Stomach smooth muscle (tissue), 2 donors: Measurements from ENCODE around the gene ZFAND3.

Experiments
- H3K27ac ChIP-seq: one replicate; pipeline ENCODE4 v1.7.0; 2013; ENCODE audit warnings: mild to moderate bottlenecking, low read length, inconsistent platforms
- H3K27me3 ChIP-seq, 2 donors: one replicate each; pipeline ENCODE4 v1.7.0; 2013; ENCODE audit warnings: low read length in 2 of 2; ENCODE audit not compliant: insufficient read depth in 2 of 2, control insufficient read depth in 1 of 2
- H3K36me3 ChIP-seq, 2 donors: one replicate each; pipeline ENCODE4 v1.7.0; 2013; ENCODE audit warnings: low read length in 2 of 2; ENCODE audit not compliant: control insufficient read depth in 2 of 2, insufficient read depth in 2 of 2
- H3K4me1 ChIP-seq: one replicate; pipeline ENCODE4 v1.7.0; 2013; ENCODE audit warnings: low read length; ENCODE audit not compliant: control insufficient read depth, insufficient read depth
- H3K4me3 ChIP-seq, 2 donors: one replicate each; pipeline ENCODE4 v1.7.0; 2013; ENCODE audit warnings: low read length in 2 of 2
- H3K9ac ChIP-seq, 2 donors: one replicate each; pipeline ENCODE4 v1.7.0; 2013; ENCODE audit warnings: low read length in 2 of 2, mild to moderate bottlenecking in 1 of 2
- H3K9me3 ChIP-seq, 2 donors: one replicate each; pipeline ENCODE4 v1.7.0; 2013; ENCODE audit warnings: low read length in 2 of 2; ENCODE audit not compliant: control insufficient read depth in 2 of 2
- donor health status: healthy.
- donor health status: Pancreatic carcinoma.

The ZFAND3 gene

DNA sequence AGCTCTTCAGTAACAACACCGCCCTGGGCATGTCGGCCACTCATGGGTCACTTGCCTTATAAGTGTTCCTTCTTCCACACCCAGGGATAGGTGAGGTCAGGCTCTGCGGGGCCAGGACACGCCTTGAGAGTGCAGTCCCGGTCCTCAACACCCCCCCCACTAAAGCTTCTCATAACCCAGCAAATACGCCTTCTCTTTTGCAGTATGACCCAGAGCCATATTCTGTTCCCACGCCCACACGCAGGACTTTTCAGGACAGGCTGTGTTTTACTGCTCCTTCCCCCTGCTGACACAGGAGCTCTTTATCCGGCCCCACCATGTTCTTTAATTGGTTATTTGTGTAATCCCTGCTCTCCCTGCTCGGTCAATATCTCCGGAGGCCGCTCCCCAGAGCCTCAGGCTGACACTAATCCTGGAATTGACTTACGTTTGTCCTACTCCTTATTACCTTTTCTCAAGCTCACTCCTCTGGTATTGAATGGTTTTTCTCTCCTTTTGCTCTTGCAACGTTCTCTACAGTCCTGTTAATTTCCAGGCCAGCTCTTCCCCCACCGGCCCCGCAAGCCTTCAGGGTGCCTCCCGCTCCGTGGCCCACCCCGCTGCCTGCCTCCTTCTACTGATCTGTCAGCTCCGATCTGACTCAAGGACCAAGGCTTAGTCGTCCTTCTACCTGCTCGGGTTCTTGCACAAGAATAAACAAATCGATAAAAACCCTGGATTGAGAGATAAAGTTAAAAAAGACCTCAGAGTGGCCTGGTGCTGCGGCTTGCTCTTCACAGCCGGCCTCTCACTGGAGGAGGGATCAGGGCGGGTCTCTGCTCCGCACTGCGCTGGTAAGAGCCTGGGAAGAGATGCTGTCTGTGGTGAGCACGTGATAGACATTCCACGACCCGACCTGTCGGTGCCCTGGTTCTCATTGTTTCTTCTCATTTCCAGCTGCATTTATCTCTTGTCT lies 357.5 kb downstream of the ZFAND3 start:
- Histone ChIP-seq H3K27me3 (no peaks in the 10 kb centered on the region), H3K4me1 (no peaks in the 10 kb centered on the region), H3K27ac (no peak overlapping the region), H3K9me3 (no peaks in the 10 kb centered on the region), H3K36me3 (peaks cover 0 to 6% of the 10 kb centered on the region in 2 donors), H3K4me3 (no peak overlapping the region), H3K9ac (no peak overlapping the region)

GRCh38 chr6:38177882-38178583 lies 358.5 kb downstream of the ZFAND3 start:
- Histone ChIP-seq H3K27me3 (no peaks in the 10 kb centered on the region), H3K4me1 (no peaks in the 10 kb centered on the region), H3K27ac (no peak overlapping the region), H3K9me3 (no peaks in the 10 kb centered on the region), H3K36me3 (peaks cover 0 to 6% of the 10 kb centered on the region in 2 donors), H3K4me3 (no peak overlapping the region), H3K9ac (no peak overlapping the region)

GRCh38 chr6:38178584-38178886 lies 359.0 kb downstream of the ZFAND3 start:
- Histone ChIP-seq H3K27me3 (no peaks in the 10 kb centered on the region), H3K4me3 (no peak overlapping the region), H3K36me3 (peaks cover 0 to 6% of the 10 kb centered on the region in 2 donors), H3K4me1 (no peaks in the 10 kb centered on the region), H3K9ac (no peak overlapping the region), H3K27ac (no peak overlapping the region), H3K9me3 (no peaks in the 10 kb centered on the region)

DNA sequence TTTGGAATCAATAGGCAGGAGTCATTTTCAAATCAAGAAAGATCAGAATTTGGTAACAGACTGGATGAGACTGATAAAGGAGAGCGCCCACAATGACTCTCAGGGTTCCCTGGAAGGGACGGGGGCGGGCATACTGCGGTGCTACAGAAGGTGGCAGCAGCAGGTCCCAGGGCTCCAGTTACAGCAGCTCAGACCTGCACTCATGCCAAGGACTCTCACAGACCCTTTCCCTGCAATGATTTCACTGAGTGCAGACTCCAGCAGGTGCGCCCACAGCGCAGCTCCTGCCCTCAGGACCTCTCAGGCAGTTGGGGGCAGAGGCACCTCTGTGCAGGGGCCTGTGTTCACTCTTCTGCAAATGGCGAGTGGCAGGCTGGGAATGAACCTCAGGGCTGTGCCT lies 359.8 kb downstream of the ZFAND3 start:
- no peaks in the 10 kb centered on the region for H3K4me1 ChIP-seq

DNA sequence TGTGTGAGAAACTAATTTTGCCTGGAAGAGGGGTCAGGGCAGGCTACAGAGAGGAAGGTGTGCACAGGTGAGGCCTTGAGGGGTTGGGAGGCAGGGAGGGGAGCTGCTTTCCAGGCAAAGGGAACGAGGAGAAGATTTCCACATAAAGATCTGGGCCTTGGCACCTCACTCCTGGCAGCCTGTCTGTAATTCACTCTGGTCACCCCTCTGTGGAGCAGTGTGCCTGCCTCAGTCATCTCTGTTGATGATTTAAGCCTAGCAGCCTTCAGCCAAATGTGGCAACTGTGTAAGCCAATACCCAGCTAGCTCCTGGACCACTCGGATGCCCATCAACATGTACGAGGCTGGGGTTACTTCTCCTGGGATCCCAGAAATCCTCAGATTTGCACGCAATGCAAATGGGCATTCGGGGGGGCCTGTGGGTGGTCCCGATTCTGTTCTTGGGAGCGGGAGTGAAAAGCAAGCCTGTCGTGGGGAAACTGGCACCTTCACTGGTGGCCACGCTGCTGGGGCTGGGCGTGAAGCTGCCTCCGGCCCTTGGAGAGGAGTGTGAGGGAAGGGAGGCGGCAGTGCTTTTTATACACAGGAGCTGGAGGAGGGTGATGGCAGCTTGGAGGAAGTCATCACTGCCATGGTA lies 360.4 kb downstream of the ZFAND3 start:
- Histone ChIP-seq H3K9ac (no peak overlapping the region), H3K27me3 (no peaks in the 10 kb centered on the region), H3K4me3 (no peak overlapping the region), H3K9me3 (no peaks in the 10 kb centered on the region), H3K4me1 (no peaks in the 10 kb centered on the region), H3K36me3 (peaks cover 0 to under 1% of the 10 kb centered on the region in 2 donors), H3K27ac (no peak overlapping the region)

More for the DNA sequence above, 359.8 kb downstream of the ZFAND3 start:
- Histone ChIP-seq H3K27ac (no peak overlapping the region), H3K27me3 (no peaks in the 10 kb centered on the region), H3K9ac (no peak overlapping the region), H3K9me3 (no peaks in the 10 kb centered on the region), H3K4me3 (no peak overlapping the region), H3K36me3 (peaks cover 0 to 2% of the 10 kb centered on the region in 2 donors)

- H3K4me1 ChIP-seq: no peaks in the 10 kb centered on the region
- H3K36me3 ChIP-seq: no peaks in the 10 kb centered on the region
- no peaks in the 10 kb centered on the region for H3K9me3 ChIP-seq
- H3K9ac ChIP-seq: no peak overlapping the region
- H3K4me3 ChIP-seq: no peak overlapping the region
- H3K27ac ChIP-seq: no peak overlapping the region
- H3K27me3 ChIP-seq: no peaks in the 10 kb centered on the region
Measured at GRCh38 chr6:38180586-38180985, 361.1 kb downstream of the ZFAND3 start.

DNA sequence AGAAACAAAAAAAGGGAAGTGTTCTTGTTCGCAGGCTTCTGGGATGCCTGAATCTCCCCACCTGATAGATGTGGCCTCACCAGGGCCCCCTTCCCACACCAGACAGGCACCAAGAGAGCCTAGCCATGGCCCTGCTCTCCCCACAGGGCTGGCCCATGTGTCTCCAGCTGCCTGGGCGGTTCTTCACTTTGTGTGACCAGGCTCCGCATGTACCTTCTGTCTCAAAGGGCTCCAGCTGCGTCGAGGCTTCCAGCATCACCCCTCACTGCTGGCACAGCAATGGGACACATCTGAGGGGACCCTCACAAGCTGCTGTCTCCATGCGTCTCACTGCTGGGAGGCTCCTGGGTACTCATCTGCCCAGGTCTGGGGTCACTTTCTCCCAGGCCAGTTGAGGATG lies 362.9 kb downstream of the ZFAND3 start:
- H3K4me3 ChIP-seq: no peak overlapping the region
- H3K27ac ChIP-seq: no peak overlapping the region
- H3K4me1 ChIP-seq: no peaks in the 10 kb centered on the region
- no peaks in the 10 kb centered on the region for H3K9me3 ChIP-seq
- H3K36me3 ChIP-seq: no peaks in the 10 kb centered on the region
- H3K9ac ChIP-seq: no peak overlapping the region
- H3K27me3 ChIP-seq: no peaks in the 10 kb centered on the region

- H3K4me1 ChIP-seq: no peaks in the 10 kb centered on the region
- no peaks in the 10 kb centered on the region for H3K9me3 ChIP-seq
- no peak overlapping the region for H3K4me3 ChIP-seq
- H3K36me3 ChIP-seq: peaks cover 0 to 3% of the 10 kb centered on the region in 2 donors
- no peak overlapping the region for H3K27ac ChIP-seq
- H3K9ac ChIP-seq: no peak overlapping the region
- H3K27me3 ChIP-seq: no peaks in the 10 kb centered on the region
Measured at GRCh38 chr6:38183856-38184584, 364.5 kb downstream of the ZFAND3 start.

DNA sequence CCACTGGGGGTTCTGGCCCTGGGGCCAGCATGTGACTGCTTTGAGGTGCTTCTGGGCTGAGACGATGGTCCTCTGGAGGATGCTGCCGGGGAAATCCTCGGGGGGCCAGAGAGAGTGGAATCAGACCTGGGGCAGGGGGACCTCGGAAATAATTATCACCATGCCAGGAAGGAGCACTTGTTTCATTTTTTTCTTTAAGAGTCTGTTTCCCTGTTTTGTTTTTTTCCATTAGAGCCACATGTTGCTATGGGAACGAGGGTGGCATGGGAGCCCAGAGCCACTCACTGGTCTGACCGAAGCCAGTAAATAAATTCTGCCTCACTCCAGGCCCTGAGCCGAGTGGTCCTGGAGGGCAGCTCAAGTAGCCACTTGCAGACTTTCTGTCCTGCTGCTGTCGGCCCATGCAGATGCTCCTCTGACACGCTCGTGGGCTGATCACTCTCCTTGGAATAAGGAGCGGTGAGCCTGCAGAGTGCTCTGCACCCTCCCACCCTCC lies 365.1 kb downstream of the ZFAND3 start:
- Histone ChIP-seq H3K9ac (no peak overlapping the region), H3K4me3 (no peak overlapping the region), H3K4me1 (no peaks in the 10 kb centered on the region)

GRCh38 chr6:38185244-38185643 lies 365.7 kb downstream of the ZFAND3 start:
- H3K4me3 ChIP-seq: no peak overlapping the region
- H3K27ac ChIP-seq: no peak overlapping the region
- H3K4me1 ChIP-seq: no peaks in the 10 kb centered on the region

More for the DNA sequence above, 365.1 kb downstream of the ZFAND3 start:
- no peaks in the 10 kb centered on the region for H3K27me3 ChIP-seq
- no peak overlapping the region for H3K27ac ChIP-seq
- H3K36me3 ChIP-seq: peaks cover 0 to 3% of the 10 kb centered on the region in 2 donors
- H3K9me3 ChIP-seq: no peaks in the 10 kb centered on the region

More at GRCh38 chr6:38185244-38185643, 365.7 kb downstream of the ZFAND3 start:
- Histone ChIP-seq H3K27me3 (no peaks in the 10 kb centered on the region), H3K9me3 (no peaks in the 10 kb centered on the region), H3K36me3 (peaks cover 0 to 3% of the 10 kb centered on the region in 2 donors), H3K9ac (no peak overlapping the region)
